Endothelial cell of umbilical vein (primary cell): ENCODE results near the gene PLEKHJ1. TPM values are rescaled to one million over a fixed set of nuclear protein-coding genes. Genes with fewer than 3 reads are reported as not detected.

ENCODE experiments used
- BruUV-seq: library from RNA; stranded (reverse); fragments of 400-500 nt; replicated peaks from 2 replicates; lab custom pipeline; 2021; lab: Mats Ljungman, UMichigan
- CTCF ChIA-PET: fragments of 300-600, 350-600 bp; sonication (Branson Sonifier 250); formaldehyde crosslinking; loops from one replicate; lab custom pipeline; 2021; ENCODE audit warnings: antibody characterized with exemption, inconsistent platforms; lab: Charles Lee
- POLR2A ChIA-PET: fragments of 300-600, 350-600 bp; sonication (Branson Sonifier 250); formaldehyde crosslinking; loops from one replicate; lab custom pipeline; 2021; ENCODE audit warnings: antibody characterized with exemption, inconsistent platforms; lab: Charles Lee
- DNase-seq: peaks from one replicate; pipeline ENCODE4 v3.0.0-alpha.2; 2011; ENCODE audit warnings: low read depth, low spot score
- FAIRE-seq: peaks from 2 replicates; lab custom pipeline; 2011; peaks lifted over from hg19 to GRCh38; lab: Jason Lieb, UNC
- H2AFZ ChIP-seq: 2 replicates; pipeline ENCODE4 v1.6.0; 2012; ENCODE audit warnings: low read depth, low read length, control low read depth, inconsistent platforms
- H3K27ac ChIP-seq: 2 replicates; pipeline ENCODE4 v1.5.1; 2011; ENCODE audit warnings: low read depth, mild to moderate bottlenecking, control low read depth, low read length, moderate library complexity; ENCODE audit not compliant: insufficient read depth
- H3K27me3 ChIP-seq, 2 experiments: 2 replicates each; pipeline versions ENCODE4 v1.6.0 to v1.6.1; 2011; ENCODE audit warnings: low read length in 2 of 2, mixed read lengths in 1 of 2; ENCODE audit not compliant: control insufficient read depth in 2 of 2, insufficient read depth in 2 of 2
- H3K36me3 ChIP-seq, 2 experiments: 2 replicates in 1 of 2; 3 replicates in 1 of 2; pipeline ENCODE4 v1.5.1; 2011; ENCODE audit warnings: low read length in 2 of 2, mild to moderate bottlenecking in 1 of 2, moderate library complexity in 1 of 2; ENCODE audit not compliant: control insufficient read depth in 2 of 2, insufficient read depth in 2 of 2; ENCODE audit errors: extremely low read depth in 1 of 2
- H3K4me1 ChIP-seq: 3 replicates; pipeline ENCODE4 v1.5.1; 2011; ENCODE audit warnings: mild to moderate bottlenecking, low read length; ENCODE audit not compliant: control insufficient read depth, insufficient read depth; ENCODE audit errors: extremely low read depth
- H3K4me2 ChIP-seq: 2 replicates; pipeline ENCODE4 v1.6.1; 2011; ENCODE audit warnings: low read length, control low read depth, mixed read lengths; ENCODE audit not compliant: insufficient read depth
- H3K4me3 ChIP-seq, 3 experiments: fragments of 200-600 bp in 1 of 3; sonication (generic), shearing (Covaris generic) in 1 of 3; replicated peaks in 1 of 3; 2 replicates each; pipeline ENCODE4 v1.5.1; 2011 to 2016; ENCODE audit warnings: control low read depth in 3 of 3, low read length in 3 of 3, mild to moderate bottlenecking in 2 of 3, inconsistent platforms in 1 of 3, low read depth in 1 of 3, moderate library complexity in 1 of 3; ENCODE audit not compliant: insufficient read depth in 1 of 3
- H3K79me2 ChIP-seq: 2 replicates; pipeline ENCODE4 v1.6.0; 2012; ENCODE audit warnings: low read length, inconsistent platforms; ENCODE audit not compliant: control insufficient read depth, insufficient read depth
- H3K9ac ChIP-seq: replicated peaks from 2 replicates; pipeline ENCODE3; 2011; ENCODE audit warnings: low read length, control low read depth; ENCODE audit not compliant: insufficient read depth; ENCODE audit errors: extremely low read depth
- H3K9me1 ChIP-seq: replicated peaks from 3 replicates; pipeline ENCODE4 v1.6.0; 2011; ENCODE audit warnings: mild to moderate bottlenecking, low read length; ENCODE audit not compliant: control insufficient read depth, insufficient read depth; ENCODE audit errors: extremely low read depth
- H3K9me3 ChIP-seq: replicated peaks from 2 replicates; pipeline ENCODE4 v1.5.1; 2012; ENCODE audit warnings: low read length, inconsistent platforms; ENCODE audit not compliant: control insufficient read depth, insufficient read depth
- H4K20me1 ChIP-seq: replicated peaks from 2 replicates; pipeline ENCODE3; 2011; ENCODE audit warnings: mild to moderate bottlenecking, low read length; ENCODE audit not compliant: control insufficient read depth, insufficient read depth; ENCODE audit errors: extremely low read depth
- FOS ChIP-seq: IDR thresholded peaks from 2 replicates; pipeline ENCODE4 v1.6.1; 2011; ENCODE audit warnings: mild to moderate bottlenecking, low read length, moderate library complexity, borderline replicate concordance; ENCODE audit not compliant: insufficient read depth
- GATA2 ChIP-seq: IDR thresholded peaks from 2 replicates; pipeline ENCODE4 v1.7.0; 2011; ENCODE audit warnings: low read depth, mild to moderate bottlenecking, moderate library complexity, mixed read lengths, low read length; ENCODE audit not compliant: insufficient read length, insufficient read depth
- JUN ChIP-seq: IDR thresholded peaks from 2 replicates; pipeline ENCODE4 v1.6.1; 2011; ENCODE audit warnings: borderline replicate concordance, low read depth; ENCODE audit not compliant: insufficient read length, insufficient read depth
- MYC ChIP-seq: IDR thresholded peaks from one replicate; pipeline ENCODE4 v1.6.1; 2011; ENCODE audit warnings: mild to moderate bottlenecking, low read depth, low read length
- POLR2A ChIP-seq: IDR thresholded peaks from 2 replicates; pipeline ENCODE4 v1.6.1; 2012; ENCODE audit warnings: low read depth, mild to moderate bottlenecking, control low read depth, low read length
- POLR2AphosphoS5 ChIP-seq: IDR thresholded peaks from 2 replicates; pipeline ENCODE4 v1.6.1; 2012; ENCODE audit warnings: low read depth, mild to moderate bottlenecking, control low read depth, low read length, moderate library complexity; ENCODE audit not compliant: insufficient read depth
- dilution Hi-C: fragments of 300-500 bp; cut with MboI; formaldehyde crosslinking; loops from one replicate; pipeline ENCODE4 v1.15.0; 2019; ENCODE audit warnings: low sequenced_read_pairs; ENCODE audit not compliant: extremely low pct_ligation_motif_present
- intact Hi-C: fragments of 100-400 bp; cut with micrococcal nuclease; formaldehyde crosslinking; loops from one replicate; pipeline ENCODE4 v1.10.0; 2022
- polyA plus RNA-seq, 4 experiments: library from polyadenylated mRNA; depleted of rRNA in 3 of 4; stranded (reverse) in 3 of 4; unstranded in 1 of 4; fragments of >200 nt; gene quantifications; 2 replicates each; pipeline versions ENCODE4 v1.2.1 to v1.2.3, GENCODE V29; 2011 to 2012; ENCODE audit warnings: missing spikeins in 1 of 4
- total RNA-seq: library from RNA; stranded (reverse); gene quantifications from 2 replicates; pipeline ENCODE4 v1.2.3, GENCODE V29; 2021
- TF ChIP-seq, protein P1 (sequence below), 2 donors: IDR thresholded peaks; 1 replicate in 1 of 2; 2 replicates in 1 of 2; pipeline ENCODE4 v1.5.1; 2011; ENCODE audit warnings: low read length in 2 of 2, mild to moderate bottlenecking in 2 of 2, moderate library complexity in 2 of 2, control low read depth in 1 of 2, inconsistent platforms in 1 of 2, low read depth in 1 of 2; ENCODE audit not compliant: insufficient read depth in 1 of 2; ENCODE audit errors: extremely low read depth in 1 of 2
- TF ChIP-seq, protein P2 (sequence below): IDR thresholded peaks from 2 replicates; pipeline ENCODE4 v1.6.1; 2011; ENCODE audit not compliant: insufficient read depth, insufficient read length

PLEKHJ1 gene
- total and polyA plus RNA-seq, 2 donors (not counting 3 experiments of a cell fraction or from before 2014, with no cell fraction given), result 82.4 to 115 TPM

DNA sequence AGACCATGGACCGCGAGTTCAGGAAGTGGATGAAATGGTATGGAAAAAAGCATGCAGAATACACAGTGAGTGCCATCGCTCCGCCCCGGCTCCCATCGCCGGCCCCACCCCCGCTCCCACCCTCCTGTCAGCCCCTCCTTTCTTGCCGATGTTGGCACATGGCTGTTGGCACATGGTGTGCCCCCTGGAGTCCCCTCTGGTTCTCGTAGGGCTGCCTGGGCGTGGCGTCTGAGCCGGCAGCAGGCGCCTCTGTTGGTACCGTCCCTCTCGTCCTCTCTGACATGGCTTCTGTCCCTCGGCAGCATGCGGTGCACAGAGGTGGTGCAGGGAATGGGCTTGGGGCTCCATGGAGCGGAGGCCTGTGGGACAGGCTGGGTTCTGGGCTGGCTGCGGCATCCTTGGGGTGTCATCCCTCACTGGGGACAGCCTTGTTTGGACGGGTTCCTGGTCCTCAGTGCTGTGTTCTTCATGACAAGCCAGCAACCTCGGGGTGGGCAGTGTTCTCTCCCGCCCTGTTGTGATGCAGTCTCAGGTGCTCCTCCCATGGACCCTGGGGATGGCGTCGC, 41.5 kb downstream of the PLEKHJ1 start:
- TF ChIP-seq, protein P1, sequence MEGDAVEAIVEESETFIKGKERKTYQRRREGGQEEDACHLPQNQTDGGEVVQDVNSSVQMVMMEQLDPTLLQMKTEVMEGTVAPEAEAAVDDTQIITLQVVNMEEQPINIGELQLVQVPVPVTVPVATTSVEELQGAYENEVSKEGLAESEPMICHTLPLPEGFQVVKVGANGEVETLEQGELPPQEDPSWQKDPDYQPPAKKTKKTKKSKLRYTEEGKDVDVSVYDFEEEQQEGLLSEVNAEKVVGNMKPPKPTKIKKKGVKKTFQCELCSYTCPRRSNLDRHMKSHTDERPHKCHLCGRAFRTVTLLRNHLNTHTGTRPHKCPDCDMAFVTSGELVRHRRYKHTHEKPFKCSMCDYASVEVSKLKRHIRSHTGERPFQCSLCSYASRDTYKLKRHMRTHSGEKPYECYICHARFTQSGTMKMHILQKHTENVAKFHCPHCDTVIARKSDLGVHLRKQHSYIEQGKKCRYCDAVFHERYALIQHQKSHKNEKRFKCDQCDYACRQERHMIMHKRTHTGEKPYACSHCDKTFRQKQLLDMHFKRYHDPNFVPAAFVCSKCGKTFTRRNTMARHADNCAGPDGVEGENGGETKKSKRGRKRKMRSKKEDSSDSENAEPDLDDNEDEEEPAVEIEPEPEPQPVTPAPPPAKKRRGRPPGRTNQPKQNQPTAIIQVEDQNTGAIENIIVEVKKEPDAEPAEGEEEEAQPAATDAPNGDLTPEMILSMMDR (IDR thresholded peaks at IDR 0.05; ENCODE audit: extremely low read depth in 1 of 2, insufficient read depth in 1 of 2, low read depth in 1 of 2, low read length in 2 of 2), result no peak
- TF ChIP-seq JUN (no peak), MYC (no peak)
- H3K27me3 ChIP-seq, result no peaks in the 10 kb centered on the region
- no peaks in the 10 kb centered on the region for H3K4me1 ChIP-seq
- H3K4me3 ChIP-seq, result no peak overlapping the region
- H3K27ac ChIP-seq, result no peak overlapping the region
- no TSS peak for BruUV-seq
- no peak overlapping the region for H3K9ac ChIP-seq
- peaks cover 31% of the 10 kb centered on the region for H3K79me2 ChIP-seq
- intact Hi-C loops, result no loop called here
- H3K4me2 ChIP-seq, result no peak overlapping the region
- H3K36me3 ChIP-seq, result peaks cover 7 to 50% of the 10 kb centered on the region in 2 experiments
- no peaks in the 10 kb centered on the region for H3K9me1 ChIP-seq
- no peaks in the 10 kb centered on the region for H4K20me1 ChIP-seq
- no peaks in the 10 kb centered on the region for H3K9me3 ChIP-seq
- no peak overlapping the region for H2AFZ ChIP-seq
- ChIA-PET CTCF (no interaction called here), POLR2A (no interaction called here)
- dilution Hi-C loops, result no loop called here
- FAIRE-seq (no peak), DNase-seq (no peak)

DNA sequence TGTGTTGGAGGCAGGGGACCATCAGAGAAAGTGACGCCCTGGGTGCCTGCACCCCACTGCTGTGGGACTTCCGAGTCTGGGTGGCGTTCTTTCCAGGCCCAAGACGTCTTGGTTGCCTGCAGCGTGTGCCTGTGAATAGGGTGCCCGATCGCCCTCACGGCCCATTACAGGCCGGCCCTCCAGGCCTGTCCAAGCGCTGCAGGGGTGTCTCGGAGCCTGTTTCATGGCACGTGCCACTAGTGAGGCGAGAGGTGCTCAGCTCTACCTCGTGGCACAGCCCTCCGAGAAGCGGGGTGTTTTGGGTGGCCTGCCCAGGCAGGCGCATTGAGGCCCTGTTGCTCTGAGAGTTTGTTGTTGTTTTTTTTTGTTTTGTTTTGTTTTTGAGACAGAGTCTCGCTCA, 42.3 kb downstream of the PLEKHJ1 start:
- no peak overlapping the region for H3K9ac ChIP-seq
- dilution Hi-C loops (no loop called here), intact Hi-C loops (no loop called here)
- peaks cover 7 to 57% of the 10 kb centered on the region in 2 experiments for H3K36me3 ChIP-seq
- no peak overlapping the region for H3K4me3 ChIP-seq
- ChIA-PET POLR2A (no interaction called here), CTCF (no interaction called here)
- H3K4me1 ChIP-seq, result no peaks in the 10 kb centered on the region
- FAIRE-seq, result no peak
- BruUV-seq, result no TSS peak
- no peaks in the 10 kb centered on the region for H4K20me1 ChIP-seq
- H3K4me2 ChIP-seq, result no peak overlapping the region
- H2AFZ ChIP-seq, result no peak overlapping the region
- DNase-seq, result no peak
- H3K79me2 ChIP-seq, result peaks cover 31% of the 10 kb centered on the region
- TF ChIP-seq FOS (no peak), POLR2AphosphoS5 (no peak), GATA2 (no peak), POLR2A (no peak)
- TF ChIP-seq, protein P1 (IDR thresholded peaks at IDR 0.05; ENCODE audit: extremely low read depth in 1 of 2, insufficient read depth in 1 of 2, low read depth in 1 of 2, low read length in 2 of 2), result no peak
- TF ChIP-seq, protein P2, sequence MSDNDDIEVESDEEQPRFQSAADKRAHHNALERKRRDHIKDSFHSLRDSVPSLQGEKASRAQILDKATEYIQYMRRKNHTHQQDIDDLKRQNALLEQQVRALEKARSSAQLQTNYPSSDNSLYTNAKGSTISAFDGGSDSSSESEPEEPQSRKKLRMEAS, result no peak
- no peaks in the 10 kb centered on the region for H3K9me3 ChIP-seq
- no peaks in the 10 kb centered on the region for H3K9me1 ChIP-seq
- no peaks in the 10 kb centered on the region for H3K27me3 ChIP-seq
- H3K27ac ChIP-seq, result no peak overlapping the region
